Subcutaneous abdominal adipose tissue (tissue), 5 donors: Measurements from ENCODE around the gene SARNP.
"Not testable (repeated sequence)": the region's sequence is repeated elsewhere in the genome, so short reads cannot be mapped to it uniquely, and the experiment has no call there.

Experiments used
- H3K27ac ChIP-seq: one replicate; pipeline ENCODE4 v1.7.0; 2013; ENCODE audit warnings: low read depth, mild to moderate bottlenecking, inconsistent platforms, low read length, moderate library complexity
- H3K27me3 ChIP-seq, 5 donors: one replicate each; pipeline ENCODE4 v1.7.0; 2013; ENCODE audit warnings: low read length in 5 of 5, inconsistent platforms in 1 of 5; ENCODE audit not compliant: control insufficient read depth in 5 of 5, insufficient read depth in 4 of 5
- H3K36me3 ChIP-seq, 5 donors: one replicate each; pipeline ENCODE4 v1.7.0; 2013; ENCODE audit warnings: low read length in 5 of 5; ENCODE audit not compliant: control insufficient read depth in 5 of 5, insufficient read depth in 5 of 5
- H3K4me1 ChIP-seq, 5 donors: one replicate each; pipeline ENCODE4 v1.7.0; 2013; ENCODE audit warnings: low read length in 5 of 5, mild to moderate bottlenecking in 3 of 5, moderate library complexity in 1 of 5; ENCODE audit not compliant: control insufficient read depth in 5 of 5, insufficient read depth in 5 of 5
- H3K4me3 ChIP-seq, 5 donors: one replicate each; pipeline ENCODE4 v1.7.0; 2013; ENCODE audit warnings: low read length in 5 of 5, low read depth in 1 of 5
- H3K9ac ChIP-seq, 5 donors: one replicate each; pipeline ENCODE4 v1.7.0; 2013; ENCODE audit warnings: low read length in 5 of 5, mild to moderate bottlenecking in 4 of 5, moderate library complexity in 3 of 5
- H3K9me3 ChIP-seq, 5 donors: one replicate each; pipeline ENCODE4 v1.7.0; 2013; ENCODE audit warnings: low read length in 5 of 5; ENCODE audit not compliant: control insufficient read depth in 5 of 5
- donor health status: healthy.
- donor health status: healthy.
- donor health status: healthy.
- donor health status: healthy.
- donor health status: healthy.

The SARNP gene

DNA sequence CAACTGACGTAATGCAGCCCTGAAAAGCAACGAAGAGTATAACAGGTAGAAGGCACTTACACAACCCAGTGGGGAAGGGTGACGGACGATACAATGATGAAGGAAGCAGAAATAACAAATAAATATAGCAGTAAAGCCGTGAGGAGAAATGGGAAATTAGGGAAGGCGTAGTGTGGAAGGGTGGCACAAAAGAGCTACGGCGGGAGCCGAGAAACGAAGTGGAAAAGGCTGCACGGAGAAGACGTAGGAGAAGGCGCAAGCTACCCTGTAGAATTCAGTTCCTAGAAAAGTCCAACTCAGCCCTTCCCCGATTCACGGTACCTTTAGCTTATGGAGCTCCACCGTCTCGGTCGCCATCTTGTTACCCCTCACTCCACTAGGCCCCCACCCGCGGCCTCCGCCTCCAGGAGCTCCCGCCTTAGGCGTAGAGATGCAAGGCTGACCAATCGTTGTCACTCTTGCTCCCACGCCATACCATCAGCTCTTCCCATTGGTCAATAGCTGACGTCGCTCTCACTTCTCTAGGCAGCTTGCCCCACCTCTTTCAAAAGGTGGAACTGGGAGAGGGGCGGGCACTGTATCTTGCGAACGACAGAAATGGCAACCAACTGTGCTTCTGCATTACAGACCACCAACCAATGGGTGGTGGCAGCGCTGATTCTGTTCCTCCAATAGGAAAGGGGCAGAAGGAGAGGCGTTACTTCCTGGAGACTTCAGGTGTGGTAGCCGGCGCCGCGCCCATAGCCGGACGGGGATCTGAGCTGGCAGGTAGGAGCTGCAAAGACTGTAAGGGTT is at the start of gene SARNP, which contains the start of gene ORMDL2:
Gene SARNP, minus strand, starts transcription at position 380 of the 795 bp plus-strand sequence. Its CDS starts 23 bp downstream, at position 357.
Gene ORMDL2, plus strand, starts transcription at position 697 of the 795 bp plus-strand sequence. CDS start 959 bp downstream, outside the sequence.
- no peaks in the 10 kb centered on the region for H3K9me3 ChIP-seq
- H3K27me3 ChIP-seq, result peaks cover 0 to 3% (median 0%) of the 10 kb centered on the region in 5 donors
- H3K36me3 ChIP-seq, result peaks cover 19 to 55% (median 34%) of the 10 kb centered on the region in 5 donors
- H3K9ac ChIP-seq, result peak within 1 kb of the TSS; percentile 84 to 98 (median 88)
- peak within 1 kb of the TSS; percentile 84 for H3K27ac ChIP-seq
- peaks cover 9 to 32% (median 30%) of the 10 kb centered on the region in 5 donors for H3K4me1 ChIP-seq
- peak within 1 kb of the TSS; percentile 80 to 99 (median 93) for H3K4me3 ChIP-seq

GRCh38 chr12:55866454-55867004 is 49.0 kb upstream of the SARNP start:
- H3K27ac ChIP-seq, H3K4me3 ChIP-seq, H3K9ac ChIP-seq, H3K4me1 ChIP-seq, H3K27me3 ChIP-seq, H3K36me3 ChIP-seq, H3K9me3 ChIP-seq: not testable (repeated sequence)

DNA sequence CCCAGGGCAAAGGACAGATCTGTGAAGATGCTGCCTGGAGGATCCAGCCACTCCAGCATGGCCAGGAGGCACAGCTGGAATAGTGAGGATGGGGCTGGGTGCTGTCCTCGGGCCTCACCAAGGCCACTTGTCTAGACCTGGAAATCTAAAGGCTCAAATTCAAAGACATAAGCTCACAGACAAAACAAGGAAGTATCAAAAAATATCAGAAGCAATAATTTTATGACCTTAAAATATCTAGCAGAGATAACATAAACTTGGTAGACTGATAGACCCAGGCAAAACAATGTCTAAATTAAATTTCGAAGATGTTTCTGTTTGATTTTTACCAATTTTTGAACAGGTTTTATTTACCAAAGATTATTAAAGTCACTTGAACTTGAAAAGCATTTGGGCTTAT is 47.8 kb upstream of the SARNP start:
- no peaks in the 10 kb centered on the region for H3K4me1 ChIP-seq
- no peak overlapping the region for H3K9ac ChIP-seq
- H3K9me3 ChIP-seq, result peaks cover 0 to 5% (median 4%) of the 10 kb centered on the region in 5 donors
- H3K36me3 ChIP-seq, result no peaks in the 10 kb centered on the region
- H3K4me3 ChIP-seq, result no peak overlapping the region
- no peak overlapping the region for H3K27ac ChIP-seq
- no peaks in the 10 kb centered on the region for H3K27me3 ChIP-seq

GRCh38 chr12:55862931-55863330 is 45.4 kb upstream of the SARNP start:
- not testable (repeated sequence) for H3K9ac ChIP-seq, H3K4me1 ChIP-seq, H3K4me3 ChIP-seq, H3K36me3 ChIP-seq, H3K27ac ChIP-seq, H3K27me3 ChIP-seq, H3K9me3 ChIP-seq

GRCh38 chr12:55862286-55862685 is 44.8 kb upstream of the SARNP start:
- Histone ChIP-seq H3K27me3 (no peaks in the 10 kb centered on the region), H3K27ac (no peak overlapping the region), H3K36me3 (no peaks in the 10 kb centered on the region), H3K4me1 (no peaks in the 10 kb centered on the region), H3K9ac (no peak overlapping the region), H3K4me3 (no peak overlapping the region), H3K9me3 (peaks cover 0 to 5% (median 4%) of the 10 kb centered on the region in 5 donors)

DNA sequence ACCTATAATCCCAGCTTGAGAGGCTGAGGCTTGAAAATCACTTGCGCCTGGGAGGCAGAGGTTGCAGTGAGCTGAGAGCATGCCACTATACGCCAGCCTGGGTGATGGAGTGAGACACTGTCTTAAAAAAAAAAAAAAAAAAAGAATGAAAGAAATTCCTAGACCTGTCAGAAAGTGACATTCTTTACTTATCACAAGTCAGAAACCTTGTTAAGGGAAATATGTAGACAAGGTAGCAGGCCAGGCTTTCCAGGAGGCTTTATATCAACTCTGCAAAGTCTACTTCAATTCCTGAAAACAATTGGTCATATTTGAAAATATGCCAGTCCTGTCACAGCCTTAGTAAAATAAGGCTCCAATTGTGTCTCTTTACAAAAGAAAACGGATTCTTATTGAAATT is 44.3 kb upstream of the SARNP start:
- Histone ChIP-seq H3K4me3 (no peak overlapping the region), H3K27ac (no peak overlapping the region), H3K9me3 (peaks cover 0 to 5% (median 4%) of the 10 kb centered on the region in 5 donors), H3K27me3 (no peaks in the 10 kb centered on the region), H3K36me3 (no peaks in the 10 kb centered on the region), H3K4me1 (no peaks in the 10 kb centered on the region), H3K9ac (no peak overlapping the region)

GRCh38 chr12:55861396-55861795 is 43.9 kb upstream of the SARNP start:
- Histone ChIP-seq H3K4me3 (no peak overlapping the region), H3K27me3 (no peaks in the 10 kb centered on the region), H3K9ac (no peak overlapping the region), H3K9me3 (peaks cover 0 to 5% (median 4%) of the 10 kb centered on the region in 5 donors), H3K36me3 (no peaks in the 10 kb centered on the region), H3K27ac (no peak overlapping the region), H3K4me1 (no peaks in the 10 kb centered on the region)

DNA sequence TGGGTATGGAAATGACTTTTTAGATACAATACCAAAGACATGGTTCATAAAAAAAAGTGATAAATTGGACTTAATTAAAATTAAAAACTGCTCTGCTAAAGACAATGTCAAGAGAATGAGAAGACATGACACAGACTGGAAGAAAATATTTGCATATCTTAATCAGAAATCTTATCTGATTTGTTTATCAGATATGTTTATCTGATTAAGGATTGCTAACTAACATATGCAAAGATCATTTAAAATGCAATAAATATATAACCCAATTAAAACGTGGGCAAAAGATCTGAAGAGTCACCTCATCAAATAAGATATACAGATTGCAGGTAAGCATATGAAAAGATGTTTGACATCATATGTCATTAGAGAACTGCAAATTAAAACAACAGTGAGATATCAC is 35.2 kb upstream of the SARNP start:
- H3K9ac ChIP-seq, result no peak overlapping the region
- peaks cover 0 to 2% (median 0%) of the 10 kb centered on the region in 5 donors for H3K27me3 ChIP-seq
- peaks cover 10 to 27% (median 22%) of the 10 kb centered on the region in 5 donors for H3K4me1 ChIP-seq
- H3K9me3 ChIP-seq, result no peaks in the 10 kb centered on the region
- H3K4me3 ChIP-seq, result no peak overlapping the region
- H3K27ac ChIP-seq, result no peak overlapping the region
- H3K36me3 ChIP-seq, result no peaks in the 10 kb centered on the region

GRCh38 chr12:55850893-55851292 is 33.4 kb upstream of the SARNP start:
- Histone ChIP-seq H3K9ac (no peak overlapping the region), H3K9me3 (no peaks in the 10 kb centered on the region), H3K4me3 (no peak overlapping the region), H3K36me3 (no peaks in the 10 kb centered on the region), H3K27me3 (peaks cover 0 to 4% (median 0%) of the 10 kb centered on the region in 5 donors), H3K27ac (peak overlapping the region; percentile 99), H3K4me1 (peaks cover 15 to 45% (median 37%) of the 10 kb centered on the region in 5 donors)

- peaks cover 16 to 50% (median 42%) of the 10 kb centered on the region in 5 donors for H3K4me1 ChIP-seq
- H3K27me3 ChIP-seq, result peaks cover 0 to 4% (median 0%) of the 10 kb centered on the region in 5 donors
- no peak overlapping the region for H3K4me3 ChIP-seq
- no peaks in the 10 kb centered on the region for H3K36me3 ChIP-seq
- no peak overlapping the region for H3K9ac ChIP-seq
- H3K9me3 ChIP-seq, result no peaks in the 10 kb centered on the region
- peak overlapping the region; percentile 99 for H3K27ac ChIP-seq
These were observed 32.9 kb upstream of the SARNP start for GRCh38 chr12:55850401-55850800.
